Psoas muscle (tissue), 8 donors: ENCODE results near the gene MCCC2. TPM values are rescaled to one million over a fixed set of nuclear protein-coding genes. Genes with fewer than 3 reads are reported as not detected.

Experiments used
- ATAC-seq, 4 donors: fragments of 200-7000 bp; cut with Tn5 transposase; one replicate each; pipeline ENCODE4 v1.9.1; 2020; ENCODE audit warnings: moderate library complexity in 3 of 4, mild to moderate bottlenecking in 2 of 4
- DNase-seq, 2 donors: peaks; one replicate each; pipeline ENCODE4 v3.0.0-alpha.2; 2020
- H3K27ac ChIP-seq: fragments of 200-600 bp; one replicate; pipeline ENCODE4 v1.8.0; 2022
- H3K27me3 ChIP-seq, 3 donors: fragments of 200-600 bp in 1 of 3; one replicate each; pipeline versions ENCODE4 v1.6.1 to v1.8.0; 2013 to 2022; ENCODE audit warnings: low read length in 2 of 3, mild to moderate bottlenecking in 2 of 3, moderate library complexity in 1 of 3; ENCODE audit not compliant: insufficient read depth in 3 of 3
- H3K36me3 ChIP-seq, 2 donors: fragments of 200-600 bp in 1 of 2; one replicate each; pipeline versions ENCODE4 v1.6.1 to v1.8.0; 2013 to 2022; ENCODE audit warnings: low read depth in 1 of 2, mild to moderate bottlenecking in 1 of 2, moderate library complexity in 1 of 2; ENCODE audit not compliant: insufficient read depth in 1 of 2
- H3K4me1 ChIP-seq: fragments of 200-600 bp; one replicate; pipeline ENCODE4 v1.8.0; 2022
- H3K4me3 ChIP-seq: fragments of 200-600 bp; one replicate; pipeline ENCODE4 v1.8.0; 2022; ENCODE audit warnings: mild to moderate bottlenecking
- H3K9me3 ChIP-seq: fragments of 200-600 bp; one replicate; pipeline ENCODE4 v1.8.0; 2022
- WGBS, 3 donors: extraction: QIAGEN DNeasy Blood & Tissue Kit; methylation state at CpG; one replicate each; pipeline versions ENCODE4 v1.1.6 to v1.1.7; 2013; 5-methylcytosine and 5-hydroxymethylcytosine counted together
- intact Hi-C, 2 donors: fragments of 100-400 bp; cut with DNase I; formaldehyde crosslinking; loops; one replicate each; pipeline versions ENCODE4 v1.11.0 to v1.14.2; 2022
- polyA plus RNA-seq, 3 donors: library from polyadenylated mRNA; stranded (reverse); fragments of 200-250 nt; gene quantifications; one replicate each; pipeline ENCODE4 v1.2.3, GENCODE V29; 2013
- total RNA-seq, 4 donors: library from RNA; stranded (reverse); fragmentation: NEBNext Ultra II Directional in 2 of 4; extraction: Animal tissue kit (Norgen Biotek cat#: 25700) in 2 of 4; gene quantifications; one replicate each; pipeline versions ENCODE4 v1.2.1 to v1.2.4, GENCODE V29; 2021 to 2023
- TF ChIP-seq, protein P1 (sequence below): fragments of 200-600 bp; IDR thresholded peaks from one replicate; pipeline ENCODE4 v1.8.0; 2022; ENCODE audit warnings: antibody characterized with exemption
- donor health status: healthy with polysubstance abuse.
- donor health status: DM: no; HTN: no; CAD: no; lungs with moderate emphysema.
- donor health status: Bipolar disorder and iron deficiency.
- donor health status: healthy.
- donor health status: DM: yes; HTN: yes; CAD: no.
- donor health status: DM: no; HTN: no; CAD: no.
- donor health status: DM: no; HTN: no; CAD: no.
- donor health status: DM: yes; HTN: yes; CAD: no.

MCCC2 gene
- total and polyA plus RNA-seq, 7 donors: 24.8 to 44.0 (median 39.0) TPM

DNA sequence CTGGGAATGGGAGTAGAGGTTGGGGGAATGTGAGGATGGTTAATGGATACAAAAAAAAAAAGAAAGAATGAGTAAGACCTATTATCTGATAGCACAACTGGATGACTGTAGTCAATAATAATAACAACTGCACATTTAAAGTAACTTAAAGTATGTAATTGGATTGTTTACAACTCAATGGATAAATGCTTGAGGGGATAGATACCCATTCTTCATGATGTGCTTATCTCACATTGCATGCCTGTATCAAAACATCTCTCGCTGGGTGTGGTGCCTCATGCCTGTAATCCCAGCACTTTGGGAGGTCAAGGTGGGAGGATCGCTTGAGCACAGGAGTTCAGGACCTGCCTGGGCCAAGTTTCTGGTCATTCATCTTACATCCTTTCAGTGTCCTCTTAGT, 34.6 kb downstream of the MCCC2 start:
- 96 to 100% (median 98%) methylated on average over 2 of the region's 2 CpGs for WGBS, 3 donors
- H3K27me3 ChIP-seq: no peaks in the 10 kb centered on the region
- no peaks in the 10 kb centered on the region for H3K4me1 ChIP-seq
- intact Hi-C loops: no loop called here
- peaks cover 8 to 18% of the 10 kb centered on the region in 2 donors for H3K36me3 ChIP-seq
- TF ChIP-seq, protein P1, sequence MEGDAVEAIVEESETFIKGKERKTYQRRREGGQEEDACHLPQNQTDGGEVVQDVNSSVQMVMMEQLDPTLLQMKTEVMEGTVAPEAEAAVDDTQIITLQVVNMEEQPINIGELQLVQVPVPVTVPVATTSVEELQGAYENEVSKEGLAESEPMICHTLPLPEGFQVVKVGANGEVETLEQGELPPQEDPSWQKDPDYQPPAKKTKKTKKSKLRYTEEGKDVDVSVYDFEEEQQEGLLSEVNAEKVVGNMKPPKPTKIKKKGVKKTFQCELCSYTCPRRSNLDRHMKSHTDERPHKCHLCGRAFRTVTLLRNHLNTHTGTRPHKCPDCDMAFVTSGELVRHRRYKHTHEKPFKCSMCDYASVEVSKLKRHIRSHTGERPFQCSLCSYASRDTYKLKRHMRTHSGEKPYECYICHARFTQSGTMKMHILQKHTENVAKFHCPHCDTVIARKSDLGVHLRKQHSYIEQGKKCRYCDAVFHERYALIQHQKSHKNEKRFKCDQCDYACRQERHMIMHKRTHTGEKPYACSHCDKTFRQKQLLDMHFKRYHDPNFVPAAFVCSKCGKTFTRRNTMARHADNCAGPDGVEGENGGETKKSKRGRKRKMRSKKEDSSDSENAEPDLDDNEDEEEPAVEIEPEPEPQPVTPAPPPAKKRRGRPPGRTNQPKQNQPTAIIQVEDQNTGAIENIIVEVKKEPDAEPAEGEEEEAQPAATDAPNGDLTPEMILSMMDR: no peak
- ATAC-seq (no peak), DNase-seq (no peak)
- H3K9me3 ChIP-seq: no peaks in the 10 kb centered on the region
- no peak overlapping the region for H3K4me3 ChIP-seq
- no peak overlapping the region for H3K27ac ChIP-seq

DNA sequence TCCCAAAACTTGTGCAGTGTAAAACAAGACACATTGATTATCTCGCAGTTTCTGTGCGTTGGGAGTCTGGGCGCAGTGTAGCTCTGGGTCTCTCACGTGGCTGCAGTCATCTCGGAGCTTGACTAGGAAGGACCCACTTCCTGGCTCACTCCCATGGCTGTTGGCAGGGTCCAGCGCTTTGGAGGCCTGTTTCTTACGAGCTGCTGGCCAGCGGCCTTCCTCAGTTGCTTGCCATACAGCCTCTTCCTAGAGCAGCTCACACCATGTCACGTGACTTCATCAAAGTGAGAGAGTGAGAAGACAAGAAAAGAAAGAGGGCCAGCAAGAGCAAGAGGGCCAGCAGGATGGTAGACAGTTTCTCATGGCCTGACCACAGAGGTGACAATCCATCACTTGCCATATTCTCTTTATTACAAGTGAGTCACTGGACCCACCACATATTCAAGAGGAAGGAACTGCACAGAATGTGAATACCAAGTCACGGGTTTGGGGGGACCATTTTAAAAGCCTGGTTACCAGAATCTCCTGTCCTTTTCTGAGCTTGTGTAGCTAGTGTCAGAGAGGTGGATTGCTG, 36.2 kb downstream of the MCCC2 start:
- Histone ChIP-seq H3K27me3 (no peaks in the 10 kb centered on the region), H3K4me3 (no peak overlapping the region), H3K27ac (no peak overlapping the region), H3K36me3 (peaks cover 0 to 21% of the 10 kb centered on the region in 2 donors), H3K9me3 (no peaks in the 10 kb centered on the region), H3K4me1 (no peaks in the 10 kb centered on the region)
- WGBS, 3 donors: 81 to 90% (median 89%) methylated on average over 10 of the region's 10 CpGs
- intact Hi-C loops: no loop called here
- TF ChIP-seq, protein P1: no peak
- DNase-seq (no peak), ATAC-seq (no peak)

DNA sequence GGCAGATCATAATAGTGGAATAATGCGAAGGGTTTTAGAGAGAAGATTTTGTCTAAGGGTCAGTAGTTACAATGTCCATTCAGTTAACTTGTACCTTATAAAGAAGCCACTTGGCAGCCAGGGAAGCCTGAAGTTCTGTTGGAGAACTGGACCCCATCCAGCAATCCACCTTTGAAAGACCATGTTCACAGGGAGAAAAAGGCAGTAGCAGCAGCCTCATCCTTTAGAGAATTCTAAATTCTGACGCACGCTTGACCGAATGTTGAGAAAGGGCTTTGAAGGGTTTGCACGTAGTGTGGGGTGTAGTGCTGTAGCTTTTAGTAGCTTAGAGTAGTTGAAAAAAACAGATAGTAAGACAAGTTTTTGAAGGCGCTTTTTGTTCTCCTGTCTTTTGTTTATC, 42.8 kb downstream of the MCCC2 start:
- Histone ChIP-seq H3K9me3 (no peaks in the 10 kb centered on the region), H3K4me1 (no peaks in the 10 kb centered on the region), H3K36me3 (peaks cover 0 to 39% of the 10 kb centered on the region in 2 donors), H3K27ac (no peak overlapping the region), H3K27me3 (no peaks in the 10 kb centered on the region), H3K4me3 (no peak overlapping the region)
- ATAC-seq (no peak), DNase-seq (no peak)
- intact Hi-C loops: no loop called here
- TF ChIP-seq, protein P1: no peak
- 93 to 96% (median 95%) methylated on average over 6 of the region's 6 CpGs for WGBS, 3 donors

DNA sequence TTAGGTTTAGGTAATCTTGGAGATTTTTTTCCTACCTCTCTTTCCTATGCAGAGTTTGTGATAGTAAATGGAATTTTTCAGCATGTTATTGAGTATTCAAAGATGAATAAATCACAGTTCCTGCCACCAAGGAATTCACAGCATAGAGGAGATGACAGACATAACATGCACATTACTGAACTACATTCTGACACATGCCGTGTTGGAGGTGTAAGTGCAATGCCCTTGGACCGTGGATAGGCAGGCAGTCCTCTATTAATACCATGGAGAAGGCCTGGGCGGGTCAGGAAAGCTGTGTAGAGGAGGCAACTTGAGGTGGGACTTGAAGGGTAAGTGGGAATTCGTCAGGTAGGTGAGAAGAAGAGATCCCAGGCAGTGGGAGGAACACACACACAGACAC, 43.9 kb downstream of the MCCC2 start:
- DNase-seq (no peak), ATAC-seq (no peak)
- WGBS, 3 donors: 51 to 58% (median 58%) methylated on average over 4 of the region's 4 CpGs
- Histone ChIP-seq H3K27ac (no peak overlapping the region), H3K27me3 (no peaks in the 10 kb centered on the region), H3K9me3 (no peaks in the 10 kb centered on the region), H3K36me3 (peaks cover 0 to 50% of the 10 kb centered on the region in 2 donors), H3K4me3 (no peak overlapping the region), H3K4me1 (no peaks in the 10 kb centered on the region)
- intact Hi-C loops: no loop called here
- TF ChIP-seq, protein P1: no peak

DNA sequence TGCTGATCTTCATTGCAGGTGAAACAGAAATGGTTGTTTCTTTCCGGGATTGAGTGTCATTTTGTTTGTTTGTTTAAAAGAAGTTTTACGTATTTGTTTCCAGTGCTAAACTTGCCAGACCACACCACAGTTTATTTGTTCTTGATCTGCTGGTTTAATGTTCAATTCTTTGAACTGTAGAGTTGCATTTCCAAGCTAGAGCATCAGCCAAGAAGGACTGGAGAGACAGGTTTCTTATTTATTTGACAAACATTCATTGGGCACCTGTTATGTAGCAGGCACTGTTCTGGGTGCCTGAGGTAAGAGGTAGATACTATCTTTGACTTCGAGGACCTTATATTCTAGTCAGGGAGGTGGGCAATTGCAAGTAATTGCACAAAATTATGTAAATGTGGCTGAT, 45.0 kb downstream of the MCCC2 start:
- H3K27me3 ChIP-seq: no peaks in the 10 kb centered on the region
- H3K4me1 ChIP-seq: no peaks in the 10 kb centered on the region
- TF ChIP-seq, protein P1: no peak
- DNase-seq: no peak
- no peak overlapping the region for H3K4me3 ChIP-seq
- ATAC-seq: no peak
- intact Hi-C loops: no loop called here
- peaks cover 0 to 53% of the 10 kb centered on the region in 2 donors for H3K36me3 ChIP-seq
- H3K27ac ChIP-seq: no peak overlapping the region
- 65 to 96% (median 95%) methylated on average over 3 of the region's 3 CpGs for WGBS, 3 donors
- H3K9me3 ChIP-seq: no peaks in the 10 kb centered on the region
